ENCODE results near the gene FEZ2. TPM values are rescaled to one million over a fixed set of nuclear protein-coding genes. Genes with fewer than 3 reads are reported as not detected.

FEZ2 gene
- polyA plus RNA-seq, 1 donor (not counting 4 experiments of a cell fraction or from before 2014, with no cell fraction given): 56.2 TPM

DNA sequence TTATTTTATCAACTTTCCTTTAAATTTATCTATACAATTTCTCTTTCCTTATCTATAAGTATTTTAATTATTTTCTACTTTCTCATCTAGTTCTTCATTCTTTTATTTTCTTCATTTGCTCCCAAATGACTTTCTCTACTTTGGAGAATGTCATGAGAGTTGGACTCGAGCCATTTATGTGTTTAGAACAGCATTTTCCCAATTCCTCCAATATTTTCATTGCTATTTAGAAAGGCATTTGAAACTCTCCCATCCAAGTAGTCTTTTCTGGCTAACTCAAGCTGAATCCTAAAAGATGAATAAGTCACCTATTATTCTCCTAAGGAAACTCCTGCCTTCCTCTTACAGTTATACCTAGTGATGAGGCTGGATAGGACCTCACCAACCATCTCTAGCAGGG, 15.8 kb upstream of the FEZ2 start:
- Histone ChIP-seq H3K9ac (ENCODE audit: control insufficient read depth, extremely low read depth, insufficient read depth, low read length) (no peak overlapping the region), H3K9me1 (ENCODE audit: control insufficient read depth, extremely low read depth, insufficient read depth, low read length) (no peaks in the 10 kb centered on the region), H3K79me2 (ENCODE audit: control insufficient read depth, insufficient read depth, low read length) (no peaks in the 10 kb centered on the region), H2AFZ (ENCODE audit: control insufficient read depth, low read length) (no peak overlapping the region), H3K27me3 (ENCODE audit: control insufficient read depth, extremely low read depth, insufficient read depth, low read length) (no peaks in the 10 kb centered on the region), H4K20me1 (ENCODE audit: control insufficient read depth, extremely low read depth, insufficient read depth, low read length) (no peaks in the 10 kb centered on the region), H3K9me3 (ENCODE audit: control insufficient read depth, low read depth, low read length) (no peaks in the 10 kb centered on the region), H3K27ac (ENCODE audit: control insufficient read depth, insufficient read depth, low read length) (no peak overlapping the region), H3K4me3 (ENCODE audit: control insufficient read depth in 2 of 3, extremely low read depth in 1 of 3, insufficient read depth in 2 of 3, low read depth in 1 of 3, low read length in 3 of 3) (no peak overlapping the region), H3K4me1 (ENCODE audit: control insufficient read depth, extremely low read depth, insufficient read depth, low read length) (peaks cover 7% of the 10 kb centered on the region), H3K4me2 (ENCODE audit: control insufficient read depth, extremely low read depth, insufficient read depth, low read depth, low read length) (no peak overlapping the region), H3K36me3 (ENCODE audit: control insufficient read depth in 2 of 2, extremely low read depth in 1 of 2, insufficient read depth in 2 of 2, low read length in 2 of 2) (no peaks in the 10 kb centered on the region)
- TF ChIP-seq, protein P1, sequence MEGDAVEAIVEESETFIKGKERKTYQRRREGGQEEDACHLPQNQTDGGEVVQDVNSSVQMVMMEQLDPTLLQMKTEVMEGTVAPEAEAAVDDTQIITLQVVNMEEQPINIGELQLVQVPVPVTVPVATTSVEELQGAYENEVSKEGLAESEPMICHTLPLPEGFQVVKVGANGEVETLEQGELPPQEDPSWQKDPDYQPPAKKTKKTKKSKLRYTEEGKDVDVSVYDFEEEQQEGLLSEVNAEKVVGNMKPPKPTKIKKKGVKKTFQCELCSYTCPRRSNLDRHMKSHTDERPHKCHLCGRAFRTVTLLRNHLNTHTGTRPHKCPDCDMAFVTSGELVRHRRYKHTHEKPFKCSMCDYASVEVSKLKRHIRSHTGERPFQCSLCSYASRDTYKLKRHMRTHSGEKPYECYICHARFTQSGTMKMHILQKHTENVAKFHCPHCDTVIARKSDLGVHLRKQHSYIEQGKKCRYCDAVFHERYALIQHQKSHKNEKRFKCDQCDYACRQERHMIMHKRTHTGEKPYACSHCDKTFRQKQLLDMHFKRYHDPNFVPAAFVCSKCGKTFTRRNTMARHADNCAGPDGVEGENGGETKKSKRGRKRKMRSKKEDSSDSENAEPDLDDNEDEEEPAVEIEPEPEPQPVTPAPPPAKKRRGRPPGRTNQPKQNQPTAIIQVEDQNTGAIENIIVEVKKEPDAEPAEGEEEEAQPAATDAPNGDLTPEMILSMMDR (optimal IDR thresholded peaks at IDR 0.05 in 1 of 3, IDR thresholded peaks at IDR 0.05 in 1 of 3, conservative IDR thresholded peaks at IDR 0.05 in 1 of 3; ENCODE audit: extremely low read depth in 1 of 3, insufficient read depth in 2 of 3, low read length in 3 of 3): no peak
- FAIRE-seq (no peak), DNase-seq (ENCODE audit: low read depth, low spot score) (no peak)
- dilution Hi-C loops (cut with MboI; ENCODE audit: extremely low pct_ligation_motif_present, low sequenced_read_pairs): no loop called here

DNA sequence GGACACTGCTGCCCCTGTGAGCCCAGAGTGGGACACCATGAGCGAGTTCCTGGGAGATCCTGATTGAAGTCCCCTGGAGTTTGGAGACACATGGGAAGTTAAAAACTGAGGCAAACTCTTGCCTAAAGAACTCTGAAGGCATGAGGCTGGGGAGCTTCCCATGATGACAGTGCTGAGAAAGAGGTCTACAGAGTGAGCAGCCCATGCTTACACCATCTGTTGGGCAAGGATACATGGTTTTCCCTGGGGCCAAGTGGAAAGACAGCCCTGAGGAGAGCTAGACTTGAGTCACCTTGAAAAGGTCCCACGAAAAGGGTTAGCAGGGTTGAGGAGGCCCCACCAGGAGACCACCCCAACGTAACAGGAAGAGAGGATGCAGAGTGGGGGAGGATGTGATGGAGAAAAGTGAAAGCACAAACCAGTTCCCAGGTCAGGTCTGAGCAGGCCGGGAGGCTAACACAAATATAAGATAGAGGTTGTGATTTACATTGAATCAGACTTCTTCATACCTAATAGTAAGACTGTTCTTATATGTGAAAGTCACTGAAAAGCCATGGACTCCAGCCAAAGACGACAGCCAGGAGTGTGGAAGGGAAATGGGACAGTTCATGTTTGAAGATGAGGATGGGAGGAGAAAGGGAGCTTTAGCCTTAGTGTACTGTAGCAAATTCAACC, 13.5 kb upstream of the FEZ2 start:
- H3K4me1 ChIP-seq (ENCODE audit: control insufficient read depth, extremely low read depth, insufficient read depth, low read length): peaks cover 7% of the 10 kb centered on the region
- no peak overlapping the region for H3K4me2 ChIP-seq (ENCODE audit: control insufficient read depth, extremely low read depth, insufficient read depth, low read depth, low read length)
- no peak overlapping the region for H3K9ac ChIP-seq (ENCODE audit: control insufficient read depth, extremely low read depth, insufficient read depth, low read length)
- H3K4me3 ChIP-seq (ENCODE audit: control insufficient read depth in 2 of 3, extremely low read depth in 1 of 3, insufficient read depth in 2 of 3, low read depth in 1 of 3, low read length in 3 of 3): no peak overlapping the region
- no peaks in the 10 kb centered on the region for H3K9me3 ChIP-seq (ENCODE audit: control insufficient read depth, low read depth, low read length)
- no peak for DNase-seq (ENCODE audit: low read depth, low spot score)
- dilution Hi-C loops (cut with MboI; ENCODE audit: extremely low pct_ligation_motif_present, low sequenced_read_pairs): no loop called here
- FAIRE-seq: no peak
- H4K20me1 ChIP-seq (ENCODE audit: control insufficient read depth, extremely low read depth, insufficient read depth, low read length): no peaks in the 10 kb centered on the region
- no peak overlapping the region for H2AFZ ChIP-seq (ENCODE audit: control insufficient read depth, low read length)
- no peak overlapping the region for H3K27ac ChIP-seq (ENCODE audit: control insufficient read depth, insufficient read depth, low read length)
- H3K79me2 ChIP-seq (ENCODE audit: control insufficient read depth, insufficient read depth, low read length): no peaks in the 10 kb centered on the region
- H3K9me1 ChIP-seq (ENCODE audit: control insufficient read depth, extremely low read depth, insufficient read depth, low read length): no peaks in the 10 kb centered on the region
- no peak for TF ChIP-seq EZH2 (IDR thresholded peaks at IDR 0.05; ENCODE audit: low read length)
- TF ChIP-seq, protein P1 (optimal IDR thresholded peaks at IDR 0.05 in 1 of 3, IDR thresholded peaks at IDR 0.05 in 1 of 3, conservative IDR thresholded peaks at IDR 0.05 in 1 of 3; ENCODE audit: extremely low read depth in 1 of 3, insufficient read depth in 2 of 3, low read length in 3 of 3): no peak
- H3K36me3 ChIP-seq (ENCODE audit: control insufficient read depth in 2 of 2, extremely low read depth in 1 of 2, insufficient read depth in 2 of 2, low read length in 2 of 2): no peaks in the 10 kb centered on the region
- H3K27me3 ChIP-seq (ENCODE audit: control insufficient read depth, extremely low read depth, insufficient read depth, low read length): no peaks in the 10 kb centered on the region
